ENCODE results near the gene XXYLT1. TPM values are rescaled to one million over a fixed set of nuclear protein-coding genes. Genes with fewer than 3 reads are reported as not detected.
A peak's percentile ranks its signal among the peaks of the same experiment; 100 is the strongest.

XXYLT1 gene
- total RNA-seq, 4 donors from 2014 or later, result 9.7 to 30.1 (median 17.7) TPM

GRCh38 chr3:195247086-195247862, 23.7 kb downstream of the XXYLT1 start:
- WGBS, 2 donors, result 94 to 95% methylated on average over 24 of the region's 24 CpGs
- DNase-seq (ENCODE audit: low spot score in 2 of 2), result peak in 1 of 2 donors; percentile 72
- TF ChIP-seq POLR2A (IDR thresholded peaks at IDR 0.05), result no peak
- TF ChIP-seq, protein P1, sequence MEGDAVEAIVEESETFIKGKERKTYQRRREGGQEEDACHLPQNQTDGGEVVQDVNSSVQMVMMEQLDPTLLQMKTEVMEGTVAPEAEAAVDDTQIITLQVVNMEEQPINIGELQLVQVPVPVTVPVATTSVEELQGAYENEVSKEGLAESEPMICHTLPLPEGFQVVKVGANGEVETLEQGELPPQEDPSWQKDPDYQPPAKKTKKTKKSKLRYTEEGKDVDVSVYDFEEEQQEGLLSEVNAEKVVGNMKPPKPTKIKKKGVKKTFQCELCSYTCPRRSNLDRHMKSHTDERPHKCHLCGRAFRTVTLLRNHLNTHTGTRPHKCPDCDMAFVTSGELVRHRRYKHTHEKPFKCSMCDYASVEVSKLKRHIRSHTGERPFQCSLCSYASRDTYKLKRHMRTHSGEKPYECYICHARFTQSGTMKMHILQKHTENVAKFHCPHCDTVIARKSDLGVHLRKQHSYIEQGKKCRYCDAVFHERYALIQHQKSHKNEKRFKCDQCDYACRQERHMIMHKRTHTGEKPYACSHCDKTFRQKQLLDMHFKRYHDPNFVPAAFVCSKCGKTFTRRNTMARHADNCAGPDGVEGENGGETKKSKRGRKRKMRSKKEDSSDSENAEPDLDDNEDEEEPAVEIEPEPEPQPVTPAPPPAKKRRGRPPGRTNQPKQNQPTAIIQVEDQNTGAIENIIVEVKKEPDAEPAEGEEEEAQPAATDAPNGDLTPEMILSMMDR (IDR thresholded peaks at IDR 0.05), result no peak
- intact Hi-C loops (cut with DNase I; ENCODE audit: low total_unique reads), result no loop called here
- H3K4me3 ChIP-seq (ENCODE audit: low read depth, poor library complexity, severe bottlenecking), result no peak overlapping the region

GRCh38 chr3:195246581-195246995, 24.4 kb downstream of the XXYLT1 start:
- no peak overlapping the region for H3K4me3 ChIP-seq (ENCODE audit: low read depth, poor library complexity, severe bottlenecking)
- WGBS, 2 donors, result 88 to 95% methylated on average over 9 of the region's 9 CpGs
- peak in 1 of 2 donors; percentile 60 for DNase-seq (ENCODE audit: low spot score in 2 of 2)
- intact Hi-C loops (cut with DNase I; ENCODE audit: low total_unique reads), result no loop called here
- no peak for TF ChIP-seq POLR2A (IDR thresholded peaks at IDR 0.05)
- TF ChIP-seq, protein P1 (IDR thresholded peaks at IDR 0.05), result no peak

DNA sequence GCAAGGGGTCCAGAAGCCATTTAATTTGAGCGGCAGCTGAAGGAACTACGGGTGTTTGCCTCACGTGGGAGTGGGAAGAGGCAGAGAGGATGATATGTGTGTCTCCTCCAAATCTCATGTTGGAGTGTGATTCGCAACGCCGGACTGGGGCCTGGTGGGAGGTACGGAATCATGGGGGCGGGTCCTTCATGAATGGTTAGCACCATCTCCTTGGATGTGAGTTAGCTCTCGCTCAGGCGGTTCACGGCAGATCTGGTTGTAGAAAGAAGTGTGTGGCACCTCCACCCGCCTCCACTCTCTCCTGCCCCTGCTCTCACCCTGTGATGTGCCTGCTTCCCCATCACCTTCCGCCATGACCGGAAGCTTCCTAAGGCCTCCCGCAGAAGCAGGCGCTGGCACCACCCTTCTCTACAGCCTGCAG, 25.4 kb downstream of the XXYLT1 start:
- H3K4me3 ChIP-seq (ENCODE audit: low read depth, poor library complexity, severe bottlenecking), result no peak overlapping the region
- intact Hi-C loops (cut with DNase I; ENCODE audit: low total_unique reads), result no loop called here
- TF ChIP-seq POLR2A (IDR thresholded peaks at IDR 0.05), result no peak
- TF ChIP-seq, protein P1 (IDR thresholded peaks at IDR 0.05), result no peak
- peak in 1 of 2 donors; percentile 83 for DNase-seq (ENCODE audit: low spot score in 2 of 2)
- WGBS, 2 donors, result 93 to 96% methylated on average over 16 of the region's 16 CpGs

GRCh38 chr3:195241592-195242355, 29.2 kb downstream of the XXYLT1 start:
- peak in 1 of 2 donors; percentile 61 for DNase-seq (ENCODE audit: low spot score in 2 of 2)
- no peak for TF ChIP-seq POLR2A (IDR thresholded peaks at IDR 0.05)
- TF ChIP-seq, protein P1 (IDR thresholded peaks at IDR 0.05), result no peak
- 93% methylated on average over 12 of the region's 12 CpGs for whole genome bisulfite sequencing, 2 donors
- no peak overlapping the region for H3K4me3 ChIP-seq (ENCODE audit: low read depth, poor library complexity, severe bottlenecking)
- intact Hi-C loops (cut with DNase I; ENCODE audit: low total_unique reads), result no loop called here

GRCh38 chr3:195240939-195241338, 30.0 kb downstream of the XXYLT1 start:
- intact Hi-C loops (cut with DNase I; ENCODE audit: low total_unique reads), result no loop called here
- H3K4me3 ChIP-seq (ENCODE audit: low read depth, poor library complexity, severe bottlenecking), result no peak overlapping the region
- TF ChIP-seq, protein P1 (IDR thresholded peaks at IDR 0.05), result no peak
- TF ChIP-seq POLR2A (IDR thresholded peaks at IDR 0.05), result no peak
- DNase-seq (ENCODE audit: low spot score in 2 of 2), result peak in 1 of 2 donors; percentile 76
- WGBS, 2 donors, result 48 to 66% methylated on average over 6 of the region's 6 CpGs
